Hematopoietic multipotent progenitor cell treated with erythropoietin and hydrocortisone succinate and interleukin-3 and kit ligand, for 6 days (in vitro differentiated cells): ENCODE data around the gene AMOTL2.

ENCODE experiments used
- DNase-seq: peaks from one replicate; pipeline ENCODE4 v3.0.0-alpha.2; 2015

AMOTL2 gene

DNA sequence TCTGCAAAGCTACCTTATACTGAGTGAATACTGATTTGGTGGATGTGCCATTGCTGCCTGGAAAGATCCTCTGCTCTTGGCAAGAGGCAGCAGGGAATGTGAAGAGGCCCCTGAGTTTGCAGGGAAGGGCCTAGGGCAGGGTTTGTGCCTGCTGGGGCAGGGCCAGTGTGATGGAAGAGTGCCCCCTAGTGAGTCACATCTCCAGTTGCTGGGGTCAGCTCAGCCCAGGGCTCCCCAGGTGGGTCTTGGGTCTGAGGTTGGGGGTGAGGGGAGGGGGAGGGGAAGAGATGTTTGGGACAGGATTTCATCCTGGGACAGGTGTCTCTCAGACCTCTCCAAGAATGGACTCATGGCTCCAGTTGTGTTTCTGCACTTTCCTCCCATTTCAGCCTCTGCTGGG lies 4.1 kb upstream of the AMOTL2 start:
- peak; percentile 57 for DNase-seq

DNA sequence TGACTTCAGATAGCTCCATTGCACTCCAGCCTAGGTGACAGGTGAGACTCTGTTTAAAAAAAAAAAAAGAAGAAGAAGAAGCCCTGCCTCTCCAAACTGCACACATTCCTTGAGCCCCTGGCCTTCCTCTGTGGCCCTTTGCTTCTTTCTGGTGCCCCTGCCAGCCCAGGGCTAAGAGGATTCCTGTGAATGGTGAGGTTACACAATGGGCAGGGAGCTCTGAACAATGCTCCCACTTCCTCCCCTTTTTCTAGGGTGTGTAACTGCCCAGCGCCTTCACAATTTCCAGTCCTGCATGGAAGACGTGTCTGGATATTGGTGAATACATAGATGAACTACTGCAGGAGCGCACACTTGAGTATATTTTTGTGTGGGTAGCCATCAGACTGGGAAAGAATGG lies 3.6 kb upstream of the AMOTL2 start:
- DNase-seq, result no peak

DNA sequence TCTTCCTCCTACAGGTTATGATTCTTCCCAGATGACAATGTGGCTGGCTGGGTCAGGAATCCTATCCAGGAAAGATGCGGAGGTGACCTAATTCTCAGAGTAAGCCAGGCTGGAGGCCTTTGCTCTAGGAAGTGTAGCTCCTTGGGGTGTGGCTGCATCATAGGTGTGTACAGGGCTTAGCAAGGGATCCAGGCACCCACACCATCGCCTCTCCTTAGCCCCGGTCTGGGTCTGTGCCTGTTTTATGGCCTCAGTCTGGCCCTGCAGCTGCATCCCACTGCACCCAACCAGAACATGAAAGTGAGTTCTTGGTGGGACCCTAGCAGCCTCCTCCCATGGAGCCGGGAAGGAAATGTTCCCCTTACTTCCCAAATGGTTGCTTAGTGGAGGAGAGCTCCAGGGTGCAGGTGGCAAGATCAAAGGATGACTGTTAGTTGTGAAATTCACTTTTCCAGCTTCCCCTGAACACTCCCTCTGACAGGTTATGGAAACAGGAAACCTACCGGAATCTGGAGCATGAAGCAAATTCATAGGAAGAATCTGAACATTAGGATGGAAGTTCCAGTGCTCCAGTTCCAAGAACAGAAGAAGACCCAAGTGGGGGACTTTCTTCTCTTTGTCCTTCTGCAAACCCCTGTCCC lies 2.7 kb upstream of the AMOTL2 start:
- no peak for DNase-seq

DNA sequence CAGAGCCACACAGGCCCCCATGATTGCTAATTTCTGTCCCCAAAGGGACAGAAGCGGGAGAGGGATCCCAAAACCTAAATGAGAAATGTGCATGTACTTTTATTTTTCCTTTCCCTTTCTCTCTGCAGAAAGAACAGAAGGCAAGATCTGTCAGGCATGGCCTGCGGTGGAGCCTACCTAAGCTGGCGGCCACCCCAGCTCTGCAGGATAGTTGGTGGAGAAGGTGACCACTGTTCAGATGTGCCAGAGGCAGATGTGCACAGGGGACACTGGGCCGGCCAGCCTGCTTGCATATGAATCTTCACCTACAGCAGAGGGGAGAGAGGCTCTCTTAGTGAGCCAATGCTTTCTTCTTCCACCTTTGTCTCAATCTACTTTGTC lies 2.1 kb upstream of the AMOTL2 start:
- no peak for DNase-seq

DNA sequence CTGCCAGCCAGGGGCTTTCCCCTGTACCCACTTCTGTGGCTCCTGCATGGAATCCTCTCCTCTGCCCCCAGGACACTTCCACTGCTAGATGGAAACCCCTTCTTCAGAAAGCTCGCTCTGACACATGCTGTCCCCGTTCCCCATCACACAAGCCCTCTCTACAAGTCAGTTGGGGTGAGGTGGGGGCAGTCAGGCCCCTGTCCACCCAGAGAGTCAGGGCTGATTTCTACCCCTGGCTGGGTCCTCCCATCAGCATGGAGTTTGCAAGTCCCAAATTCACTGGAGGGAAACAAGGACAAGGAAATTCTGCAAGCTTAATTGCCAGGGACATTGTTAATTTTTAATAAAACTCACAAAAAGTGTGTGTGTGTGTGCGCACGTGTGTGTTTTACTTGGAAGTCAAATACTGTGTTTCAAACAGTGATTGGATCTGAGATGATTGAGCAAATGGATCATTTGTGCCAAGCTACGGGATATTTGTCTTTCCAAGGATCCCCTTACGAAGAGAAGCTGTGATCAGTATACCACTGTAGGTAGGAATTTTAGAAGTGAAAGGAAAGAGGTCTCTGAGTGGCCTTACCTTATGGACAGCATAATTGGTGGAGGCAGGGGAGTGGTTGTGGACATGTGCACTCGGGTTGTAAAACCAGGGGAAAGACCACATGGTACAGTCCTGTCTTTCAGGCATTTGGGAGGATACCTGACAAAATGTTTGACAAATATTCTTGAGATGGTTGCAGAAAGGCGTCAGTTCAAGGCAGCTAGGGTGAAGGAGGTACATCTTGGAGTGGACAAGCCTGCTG lies 1.5 kb upstream of the AMOTL2 start:
- DNase-seq, result no peak

GRCh38 chr3:134374791-134375581 lies 739 bp upstream of the AMOTL2 start:
- DNase-seq, result no peak

DNA sequence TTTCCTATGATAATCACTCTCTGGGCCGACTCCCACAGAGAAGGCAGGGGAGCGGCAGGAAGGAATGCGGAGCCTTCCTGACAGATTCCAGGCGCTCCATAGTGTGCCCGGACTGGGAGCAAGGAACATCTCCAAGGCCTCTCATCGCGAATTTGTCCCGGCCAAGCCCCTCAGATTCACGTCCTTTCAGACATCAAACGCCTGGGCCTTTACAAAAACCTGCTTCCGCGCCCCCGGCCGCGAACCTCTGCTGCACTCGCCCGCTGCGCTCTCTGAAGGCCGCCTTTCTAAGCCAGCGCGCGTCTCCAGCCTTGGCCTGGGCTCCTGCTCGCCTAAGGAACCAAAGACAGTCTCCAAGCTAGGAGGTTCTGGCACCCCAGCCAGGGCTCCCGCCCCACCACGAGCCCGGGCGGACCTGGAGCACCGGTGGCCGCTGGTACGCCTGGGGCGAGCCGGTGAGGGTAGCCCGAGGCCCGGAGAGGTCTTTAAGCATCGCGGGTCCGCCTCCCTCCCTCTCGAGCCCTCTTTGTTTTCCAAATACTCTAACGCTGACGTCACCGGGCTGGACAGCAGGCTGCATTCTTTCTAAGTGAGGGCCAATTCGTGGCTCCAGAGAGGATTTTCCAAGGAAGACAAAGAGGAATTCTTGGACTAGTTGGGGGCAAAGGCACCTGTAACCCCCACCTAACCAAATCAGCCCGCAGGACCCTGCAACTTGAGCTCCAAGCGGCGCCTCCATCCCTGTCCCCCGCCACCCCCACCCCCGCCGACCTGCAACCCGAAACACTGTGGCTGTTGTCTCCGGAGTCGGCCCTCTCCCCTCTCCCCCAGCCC lies 759 bp downstream of the AMOTL2 start:
- no peak for DNase-seq

DNA sequence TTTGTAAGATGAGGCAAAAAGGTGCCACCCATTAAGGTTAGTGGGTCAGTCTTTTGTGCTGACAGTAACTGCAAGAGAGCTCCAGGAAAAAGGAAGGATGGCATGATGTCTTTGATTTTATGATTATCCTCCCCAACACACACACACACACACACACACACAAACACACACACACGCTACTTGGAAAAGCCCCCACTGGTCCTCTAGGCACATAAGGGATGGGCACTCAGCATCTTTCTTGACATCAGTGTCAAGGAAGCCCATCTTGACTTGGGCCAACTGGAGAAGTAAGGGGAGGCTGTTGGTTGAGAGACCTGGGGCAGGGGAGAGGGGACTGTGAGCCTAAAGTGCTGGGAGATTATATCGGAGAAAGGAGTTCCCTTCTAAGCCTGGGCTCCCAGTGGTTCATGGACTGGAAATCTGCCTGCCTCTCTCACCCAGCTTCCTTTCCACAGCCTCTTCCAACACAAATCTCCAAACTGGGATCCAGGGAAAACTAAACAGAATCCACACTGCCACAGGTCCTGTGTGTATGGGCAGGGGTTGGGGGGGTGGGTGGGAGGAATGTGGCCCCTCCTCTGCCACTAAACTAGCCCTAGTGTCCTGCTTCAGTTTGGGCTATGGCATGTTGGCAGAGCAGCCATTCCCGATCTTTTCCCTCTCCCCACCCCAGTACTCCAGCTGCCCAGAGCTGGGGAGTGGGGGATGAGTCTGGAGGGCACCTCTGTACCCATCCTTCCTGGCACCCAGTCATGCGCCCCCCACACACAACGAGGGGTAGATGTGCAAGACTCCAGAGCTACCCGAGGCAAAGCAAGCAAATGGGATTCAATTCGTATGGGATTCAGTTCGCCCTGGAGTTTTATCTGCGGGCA lies 1.6 kb downstream of the AMOTL2 start:
- DNase-seq, result no peak

DNA sequence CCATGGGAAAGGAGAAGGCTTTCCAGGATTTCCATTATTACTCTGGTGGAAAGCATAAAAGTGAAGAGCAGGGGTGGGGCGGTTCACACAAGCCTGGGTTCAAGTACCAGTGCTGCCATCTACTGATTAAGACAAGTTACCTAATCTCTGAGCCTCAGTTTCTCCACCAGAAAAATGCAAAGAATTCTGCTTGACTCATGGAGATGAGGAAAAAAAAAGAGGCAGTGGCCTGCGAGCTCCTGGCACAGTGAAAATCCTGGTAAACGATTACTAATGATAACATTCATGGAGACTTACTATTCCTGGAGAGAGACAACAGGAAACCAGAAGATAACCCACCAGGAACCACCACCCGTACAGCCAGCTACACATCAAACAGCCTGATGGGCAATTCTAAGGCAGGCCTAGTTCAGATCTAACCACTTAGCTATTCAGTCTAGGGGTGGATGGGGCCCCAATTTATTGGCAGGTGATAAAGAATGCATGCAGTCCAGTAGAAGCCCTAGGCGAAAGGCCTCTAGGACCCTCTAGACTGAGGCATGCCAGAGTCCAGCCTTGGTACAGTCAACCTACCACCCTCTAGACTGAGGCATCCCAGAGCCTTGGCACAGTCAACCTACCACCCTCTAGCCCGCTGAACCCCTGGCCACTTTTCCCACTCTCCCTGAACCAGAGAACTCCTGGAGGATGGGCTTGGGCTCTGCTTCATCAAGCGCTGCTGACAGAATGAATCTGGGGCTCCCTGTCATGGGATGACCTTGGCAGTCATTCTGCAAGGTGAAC lies 2.5 kb downstream of the AMOTL2 start:
- DNase-seq, result no peak

GRCh38 chr3:134370611-134371531 lies 3.4 kb downstream of the AMOTL2 start:
- DNase-seq, result no peak

DNA sequence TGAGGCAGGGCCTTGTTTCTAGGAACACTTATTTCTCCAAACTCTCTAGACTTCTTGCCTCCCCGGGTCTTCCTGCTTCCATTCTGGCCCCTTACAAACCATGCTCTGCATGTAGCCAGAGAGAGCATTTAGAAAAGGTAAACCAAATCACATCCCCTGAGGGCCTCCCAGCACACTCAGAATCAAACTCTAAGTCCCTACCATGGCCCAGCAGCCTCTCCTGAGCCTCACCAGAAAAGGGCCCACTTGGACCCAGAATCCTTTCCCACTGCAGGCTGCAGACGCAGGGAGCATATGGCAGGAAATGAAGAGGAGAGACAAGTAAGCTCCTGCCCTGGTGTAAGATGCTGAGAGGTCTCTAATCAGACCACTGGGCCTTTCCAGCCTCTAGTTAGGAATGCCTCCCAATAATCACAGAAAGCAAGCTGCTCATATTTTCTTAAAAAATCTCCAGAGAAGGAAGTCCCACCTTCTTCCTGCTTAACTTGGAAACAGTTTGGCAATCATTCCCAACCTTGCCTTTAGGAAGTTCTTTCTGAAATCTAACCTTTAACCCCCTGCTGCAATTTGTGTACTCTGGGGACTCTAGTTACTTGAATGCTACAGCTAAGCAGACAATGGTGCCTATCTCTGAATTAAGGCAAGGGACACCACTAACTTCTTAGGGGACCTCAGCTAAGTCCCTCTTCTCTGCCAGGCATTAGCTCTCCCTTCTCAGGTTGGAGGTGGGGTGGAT lies 4.2 kb downstream of the AMOTL2 start:
- DNase-seq, result no peak

DNA sequence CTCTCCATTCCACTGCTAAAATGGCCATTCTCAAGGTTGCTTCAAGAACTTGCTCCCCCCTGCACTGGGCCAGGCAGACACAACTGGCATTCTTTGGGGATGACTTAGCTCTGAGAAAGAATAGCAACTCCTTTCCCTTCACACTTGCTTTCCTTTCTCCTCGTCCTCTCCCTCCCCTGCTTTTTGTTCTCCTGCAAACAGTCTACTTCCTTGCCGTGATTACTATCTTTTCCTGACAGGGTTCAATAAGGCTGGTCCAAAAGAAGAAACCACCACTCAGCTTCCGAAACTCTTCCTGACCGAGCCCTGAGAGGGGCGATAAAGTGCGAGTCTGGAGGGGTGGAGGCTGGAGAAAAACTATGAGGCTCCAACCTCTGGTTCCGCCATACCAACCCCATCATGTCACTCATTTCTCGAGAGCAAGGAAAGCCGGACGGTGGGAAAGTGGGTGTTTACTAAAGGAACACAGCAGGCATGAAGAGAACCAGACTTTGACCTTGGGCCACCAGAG lies 5.0 kb downstream of the AMOTL2 start:
- no peak for DNase-seq

DNA sequence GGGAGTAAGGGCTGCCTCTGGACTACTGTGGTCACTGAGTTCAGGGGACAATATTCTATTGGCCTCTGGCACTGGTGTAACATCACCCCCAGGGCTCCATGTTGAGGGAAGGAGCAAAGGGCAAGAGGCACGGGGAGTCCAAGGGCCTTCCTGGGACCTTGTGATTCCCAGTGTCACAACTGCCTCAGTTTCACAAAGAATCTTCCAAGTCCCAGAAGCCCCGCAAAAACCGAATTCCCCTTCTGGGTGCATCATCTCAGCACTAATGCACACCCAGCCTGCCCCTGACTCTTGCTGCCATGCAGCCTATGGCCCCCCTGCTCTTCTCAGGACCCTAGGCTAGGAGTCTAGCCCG lies 5.5 kb downstream of the AMOTL2 start:
- DNase-seq, result no peak

DNA sequence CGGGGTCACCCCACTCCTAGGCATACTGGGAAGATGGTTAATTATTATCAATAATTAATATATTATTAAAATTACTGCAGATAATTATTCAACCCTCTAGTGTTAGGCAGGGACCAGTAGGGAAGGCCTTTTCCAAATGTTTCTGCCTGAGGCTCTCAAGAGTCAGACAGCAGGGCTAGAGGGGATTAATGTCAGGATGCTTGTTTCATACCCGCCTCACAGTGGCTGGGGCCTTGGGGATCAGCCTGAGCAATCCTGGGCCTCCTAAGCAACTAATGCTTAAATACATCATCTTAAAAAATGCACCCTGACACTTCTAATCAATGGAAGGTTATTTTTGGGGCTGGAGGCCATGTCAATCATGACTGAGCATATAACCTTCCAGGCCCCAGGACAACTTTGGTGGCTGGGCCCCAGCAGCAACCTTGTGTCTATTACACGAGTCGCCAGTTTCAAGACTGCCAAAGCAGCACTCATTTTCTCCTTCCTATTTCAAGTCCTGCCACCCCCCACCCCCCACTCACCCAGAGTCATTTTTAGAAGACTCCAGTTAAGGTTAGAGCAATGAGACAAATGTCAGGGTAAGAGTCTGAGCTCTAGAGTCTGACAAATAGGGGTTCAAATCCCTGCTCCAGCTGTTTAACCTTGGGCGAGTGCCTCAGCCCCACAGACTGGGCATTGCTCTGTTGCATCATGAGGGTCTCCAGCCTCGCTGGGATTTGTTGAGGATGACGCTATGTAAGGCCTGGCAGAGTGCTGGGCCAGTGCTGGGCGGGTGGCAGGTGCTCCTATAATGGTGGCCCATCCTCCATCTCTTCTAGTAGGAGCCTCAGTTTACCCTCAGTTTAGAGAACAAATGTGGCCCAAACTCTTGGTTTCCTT lies 6.1 kb downstream of the AMOTL2 start:
- no peak for DNase-seq

DNA sequence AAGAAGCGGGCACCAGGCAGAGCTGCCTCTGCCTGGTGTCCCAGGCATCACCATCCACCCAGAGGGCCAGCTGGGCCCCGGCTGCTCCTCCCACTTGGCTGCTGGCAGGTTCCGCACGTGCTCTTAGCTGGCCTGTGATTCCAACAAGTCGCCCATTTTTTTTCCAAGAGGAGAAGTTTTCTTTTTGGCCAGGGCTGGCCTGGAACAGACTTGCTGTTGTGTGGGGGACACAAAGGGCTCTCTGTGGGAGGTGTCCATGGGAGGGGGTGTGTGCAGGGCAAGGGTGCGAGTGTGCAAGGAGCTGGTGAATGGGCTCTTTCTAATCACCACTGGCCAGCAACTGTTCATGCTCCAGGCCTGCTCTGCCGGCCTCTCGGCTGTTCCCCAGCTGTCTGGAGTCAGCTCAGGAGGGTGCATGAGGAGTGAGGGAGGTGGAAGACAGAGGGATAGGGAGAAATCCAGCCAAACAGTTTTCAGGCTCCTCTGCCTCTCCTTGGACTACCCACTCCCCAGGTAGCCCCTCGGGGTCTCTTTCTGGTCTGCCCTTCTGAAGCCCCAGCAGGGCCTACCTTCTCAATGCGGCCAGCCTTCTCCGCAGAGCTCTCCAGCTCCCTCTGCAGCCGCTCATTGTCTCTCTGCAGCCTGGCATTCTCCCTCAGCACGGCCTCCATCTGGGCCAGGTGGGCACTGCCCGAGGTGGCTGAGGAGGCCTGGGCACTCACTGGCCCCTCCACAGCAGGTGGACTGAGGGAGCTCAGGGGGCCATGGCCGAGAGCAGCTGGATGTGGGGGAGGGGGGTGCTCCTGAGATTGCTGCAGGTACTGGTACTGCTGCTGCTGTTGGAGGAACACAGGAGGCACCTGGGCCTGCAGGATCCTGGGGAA lies 7.1 kb downstream of the AMOTL2 start:
- DNase-seq, result no peak

DNA sequence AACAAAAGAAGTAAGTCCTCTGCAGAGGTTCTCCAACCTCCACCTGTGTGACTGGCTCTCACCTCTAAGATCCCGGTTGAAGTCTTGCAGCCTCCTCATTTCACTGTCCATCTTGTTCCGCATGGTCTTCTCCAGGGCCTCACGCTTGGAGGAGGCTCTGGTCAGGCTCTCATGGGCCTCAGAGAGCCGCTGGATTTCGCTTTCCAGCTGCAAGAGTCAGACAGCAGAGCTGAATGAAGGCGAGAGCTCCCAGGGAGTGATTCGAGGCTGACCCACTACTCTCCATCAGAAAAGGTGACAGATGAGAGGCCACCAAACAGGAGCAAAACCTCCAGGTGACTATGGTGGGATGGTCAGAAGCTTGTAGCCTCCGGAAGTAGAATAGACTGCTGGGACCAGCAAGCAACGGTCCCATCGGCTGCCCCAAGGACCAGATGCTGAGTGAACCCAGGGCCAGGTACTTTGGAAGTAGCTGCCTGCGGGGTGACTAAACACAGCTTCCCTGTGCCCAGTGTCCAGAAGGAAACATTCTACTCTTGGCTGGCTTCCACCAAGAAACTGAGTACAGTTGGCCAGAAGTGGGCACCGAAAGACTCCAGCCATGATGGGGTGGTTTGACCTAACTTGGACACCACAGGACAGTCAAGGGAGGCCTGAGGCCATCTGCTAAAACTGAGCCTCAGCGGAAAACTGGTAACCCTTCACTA lies 7.9 kb downstream of the AMOTL2 start:
- DNase-seq, result no peak

DNA sequence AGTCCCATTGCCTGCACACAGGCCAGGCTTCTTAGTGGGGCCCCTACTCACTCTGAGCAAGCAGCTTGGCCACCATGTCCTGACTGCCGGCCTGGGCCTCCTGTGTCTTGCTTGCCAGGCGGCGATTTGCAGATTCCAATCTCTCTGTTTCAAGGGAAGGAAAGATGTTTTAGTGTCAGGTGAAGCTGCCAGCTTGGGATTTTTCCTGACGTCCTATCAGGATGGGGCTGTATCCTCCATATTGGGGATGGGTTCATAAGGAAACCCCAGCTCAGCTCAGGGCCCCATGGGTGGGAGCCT lies 8.5 kb downstream of the AMOTL2 start:
- DNase-seq, result no peak
